GM18505 (cell line): ENCODE measurements around the gene MYADML2.
"Not testable (repeated sequence)": the region's sequence is repeated elsewhere in the genome, so short reads cannot be mapped to it uniquely, and the experiment has no call there.

Source experiments
- ATAC-seq: cut with Tn5 transposase; IDR thresholded peaks from one replicate; pipeline ENCODE4 v1.9.1; 2021; ENCODE audit not compliant: unreplicated experiment
- POLR2A ChIP-seq: IDR thresholded peaks from 4 replicates; pipeline ENCODE4 v1.6.1; 2011; ENCODE audit warnings: borderline replicate concordance; ENCODE audit not compliant: insufficient read depth, insufficient read length; ENCODE audit errors: extremely low read depth

Gene MYADML2

DNA sequence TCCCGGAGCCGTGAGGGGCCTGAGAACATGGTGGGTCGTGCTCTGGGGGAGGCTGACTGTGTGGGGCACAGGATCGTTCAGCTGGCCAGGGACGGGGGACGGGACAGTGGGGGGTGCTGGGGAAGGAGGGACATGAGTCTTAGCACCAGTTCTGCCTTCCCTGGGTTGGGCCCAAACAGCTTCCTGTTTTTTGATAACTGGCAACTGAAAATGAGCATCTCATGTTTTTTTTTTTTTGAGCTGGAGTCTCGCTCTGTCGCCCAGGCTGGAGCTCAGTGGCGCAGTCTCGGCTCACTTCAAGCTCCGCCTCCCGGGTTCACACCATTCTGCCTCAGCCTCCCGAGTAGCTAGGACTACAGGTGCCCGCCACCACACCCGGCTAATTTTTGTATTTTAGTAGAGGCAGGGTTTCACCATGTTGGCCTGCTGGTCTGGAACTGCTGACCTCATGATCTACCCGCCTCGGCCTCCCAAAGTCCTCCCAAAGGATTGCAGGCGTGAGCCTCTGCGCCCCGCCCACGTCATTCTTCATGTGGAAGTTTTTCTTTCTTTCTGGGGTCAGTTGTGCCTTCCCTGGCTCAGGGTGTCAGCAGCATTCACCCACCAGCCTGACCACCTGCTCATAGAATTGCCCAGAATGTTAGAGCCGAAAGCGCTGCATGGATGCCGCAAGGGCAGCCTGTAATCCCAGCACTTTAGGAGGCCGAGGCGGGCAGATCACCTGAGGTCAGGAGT, 36.8 kb upstream of the MYADML2 start:
- ATAC-seq = no peak
- no peak for TF ChIP-seq POLR2A

DNA sequence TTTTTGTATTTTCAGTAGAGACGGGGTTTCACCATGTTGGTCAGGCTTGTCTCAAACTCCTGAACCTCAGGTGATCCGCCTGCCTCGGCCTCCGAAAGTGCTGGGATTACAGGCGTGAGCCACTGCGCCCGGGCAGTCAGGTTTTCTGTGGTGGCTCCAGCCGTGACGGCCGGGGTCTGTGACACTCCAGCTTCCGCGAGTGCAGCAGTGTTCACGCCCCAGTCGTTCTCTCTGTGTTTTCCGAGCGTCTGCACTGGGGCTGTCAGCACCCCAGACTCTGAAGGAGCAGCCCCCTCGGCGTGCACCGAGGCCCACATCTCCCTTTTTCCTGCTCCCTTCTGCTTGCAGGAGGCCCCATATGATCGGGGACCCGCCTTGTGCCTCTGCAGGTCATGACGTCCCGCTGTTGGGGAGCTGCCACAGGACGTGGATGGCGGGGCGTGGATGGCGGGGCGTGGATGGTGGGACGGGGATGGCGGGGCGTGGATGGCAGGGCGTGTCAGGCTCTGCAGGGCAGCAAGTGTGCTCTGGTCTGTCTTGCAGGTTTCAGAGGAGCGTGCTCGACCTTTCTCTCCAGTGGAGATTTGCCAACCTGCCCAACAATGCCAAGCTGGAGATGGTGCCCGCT, 36.1 kb upstream of the MYADML2 start:
- TF ChIP-seq POLR2A = no peak
- no peak for ATAC-seq

- ATAC-seq = not testable (repeated sequence)
Measured at GRCh38 chr17:81981511-81981910, 34.5 kb upstream of the MYADML2 start.

GRCh38 chr17:81980707-81981343, 33.8 kb upstream of the MYADML2 start:
- no peak for TF ChIP-seq POLR2A
- ATAC-seq = no peak

DNA sequence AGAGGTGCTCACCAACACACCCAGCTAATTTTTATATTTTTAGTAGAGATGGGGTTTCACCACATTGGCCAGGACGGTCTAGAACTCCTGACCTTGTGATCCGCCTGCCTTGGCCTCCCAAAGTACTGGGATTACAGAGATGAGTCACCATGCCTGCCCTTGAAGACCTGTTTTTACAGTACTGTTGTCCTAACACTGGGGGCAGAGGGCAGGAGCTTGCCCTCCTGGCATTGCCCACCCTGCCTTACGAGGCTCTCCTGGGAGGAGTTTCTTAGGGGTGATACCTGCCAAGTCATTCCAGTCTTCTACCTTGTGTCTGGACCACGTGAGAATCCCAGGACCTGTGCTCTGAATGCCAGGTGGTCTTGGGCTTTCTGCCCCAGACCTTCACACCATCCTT, 33.1 kb upstream of the MYADML2 start:
- no peak for ATAC-seq
- TF ChIP-seq POLR2A = no peak

DNA sequence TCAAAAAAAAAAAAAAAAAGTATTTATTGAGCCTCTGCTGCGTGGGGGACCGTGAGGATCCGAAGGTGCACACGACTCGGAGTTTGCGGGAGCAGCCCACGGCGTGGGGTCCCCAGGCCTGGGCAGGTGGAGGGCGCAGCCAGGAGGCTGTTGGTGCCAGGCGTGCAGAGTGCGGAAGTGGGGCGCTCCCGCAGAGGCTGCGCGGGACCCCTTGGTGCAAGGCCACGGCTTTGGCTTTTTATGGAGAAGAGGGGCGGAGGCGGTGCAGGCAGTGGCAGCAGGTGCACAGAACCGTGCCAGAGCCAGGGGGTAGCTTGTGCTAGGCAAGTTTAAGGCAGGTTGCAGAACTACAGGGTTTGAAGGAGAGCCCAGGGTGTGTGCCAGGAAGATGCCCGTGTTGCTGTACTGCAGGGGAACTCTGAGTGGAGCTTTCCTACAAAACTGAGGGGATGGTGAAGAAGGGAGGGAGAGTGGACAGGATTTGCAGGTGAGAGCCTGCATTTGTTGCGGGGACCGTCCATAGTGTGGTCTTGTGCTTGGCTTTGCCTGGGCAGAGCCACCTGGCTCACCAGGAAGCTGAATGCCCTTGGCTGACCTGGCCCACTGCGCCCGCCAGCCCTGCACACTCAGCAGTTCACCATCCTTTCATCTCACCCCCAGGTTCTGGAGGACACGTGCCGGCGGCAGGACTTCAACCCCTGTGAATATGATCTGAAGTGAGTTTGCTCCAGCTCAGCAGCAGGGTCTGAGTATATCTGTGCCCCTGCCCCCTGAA, 31.7 kb upstream of the MYADML2 start:
- ATAC-seq = no peak
- no peak for TF ChIP-seq POLR2A

GRCh38 chr17:81977211-81977808, 30.3 kb upstream of the MYADML2 start, which contains the start of gene ASPSCR1:
TSS of gene ASPSCR1 (plus strand) at chr17:81977629. CDS start at chr17:81977647, 18 bp downstream.
- peak; percentile 95 for TF ChIP-seq POLR2A
- ATAC-seq = peak; percentile 84

- no peak for TF ChIP-seq POLR2A
- no peak for ATAC-seq
Measured at GRCh38 chr17:81976332-81977210, 29.5 kb upstream of the MYADML2 start.

DNA sequence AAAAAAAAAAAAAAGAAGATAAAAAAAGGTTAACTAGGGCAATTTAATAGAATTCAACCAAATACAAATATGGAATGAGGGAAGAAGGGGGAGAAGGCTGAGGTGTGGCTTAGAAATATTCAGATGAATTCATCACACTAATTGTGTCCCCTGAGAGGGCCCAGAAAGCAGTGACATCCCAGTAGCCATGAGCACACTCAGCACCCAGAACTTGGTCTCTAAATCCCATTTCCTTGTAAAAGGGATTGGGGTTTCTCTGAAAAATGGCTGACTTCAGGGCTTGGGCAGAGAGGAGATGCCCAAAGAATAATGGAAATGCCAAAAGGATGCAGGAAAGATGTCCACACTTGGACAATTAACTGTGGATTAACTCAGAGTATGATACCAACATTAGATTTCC, 26.4 kb upstream of the MYADML2 start:
- no peak for TF ChIP-seq POLR2A
- no peak for ATAC-seq

DNA sequence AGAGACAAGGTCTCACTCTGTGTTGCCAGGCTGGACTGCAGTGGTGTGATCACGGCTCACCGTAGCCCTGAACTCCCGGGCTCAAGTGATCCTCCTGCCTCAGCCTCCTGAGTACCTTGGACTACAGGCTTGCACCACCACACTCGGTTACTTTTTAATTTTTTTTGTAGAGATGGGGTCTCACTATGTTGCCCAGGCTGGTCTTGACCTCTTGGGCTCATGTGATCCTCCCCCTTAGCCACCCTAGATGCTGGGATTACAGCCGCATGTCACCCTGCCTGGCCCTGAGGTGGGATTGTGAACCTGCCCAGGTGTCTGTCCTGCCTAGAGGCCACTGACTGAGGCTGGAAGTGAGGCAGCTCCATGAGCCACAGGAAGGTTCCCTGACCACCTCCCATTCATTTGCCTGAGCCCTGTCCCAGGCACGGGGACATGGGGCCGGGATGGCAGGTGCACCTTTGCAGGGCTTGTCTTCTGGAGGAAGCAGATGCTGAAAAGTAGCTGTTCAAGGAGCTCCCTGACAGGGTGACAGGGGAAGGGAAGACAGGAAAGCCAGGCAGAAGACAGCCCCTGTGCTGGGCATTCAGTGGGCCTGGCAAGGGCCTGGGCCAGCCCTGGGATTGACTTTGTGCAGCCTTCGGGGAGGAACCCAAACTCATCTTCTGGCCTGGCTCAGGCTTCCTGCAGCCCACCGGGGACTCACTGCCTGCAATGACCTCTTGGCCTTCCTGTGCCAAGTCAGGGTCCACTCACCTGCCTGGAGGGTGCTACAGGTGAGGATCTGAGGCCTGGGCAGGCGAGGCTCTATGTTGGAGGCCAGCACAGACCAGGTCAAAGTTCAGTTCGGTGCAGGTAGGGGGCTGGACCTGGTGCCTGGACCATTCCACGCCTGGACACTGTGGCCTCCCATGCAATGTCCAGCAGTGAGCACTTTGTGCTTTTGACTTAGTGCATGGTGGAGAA, 22.1 kb upstream of the MYADML2 start:
- no peak for ATAC-seq
- no peak for TF ChIP-seq POLR2A

- TF ChIP-seq POLR2A = no peak
- ATAC-seq = no peak
Measured at GRCh38 chr17:81968396-81968745, 21.3 kb upstream of the MYADML2 start.
